ENCODE measurements around the gene KLHDC7B.
"Not testable (repeated sequence)": the region's sequence is repeated elsewhere in the genome, so short reads cannot be mapped to it uniquely, and the experiment has no call there.

The KLHDC7B gene

DNA sequence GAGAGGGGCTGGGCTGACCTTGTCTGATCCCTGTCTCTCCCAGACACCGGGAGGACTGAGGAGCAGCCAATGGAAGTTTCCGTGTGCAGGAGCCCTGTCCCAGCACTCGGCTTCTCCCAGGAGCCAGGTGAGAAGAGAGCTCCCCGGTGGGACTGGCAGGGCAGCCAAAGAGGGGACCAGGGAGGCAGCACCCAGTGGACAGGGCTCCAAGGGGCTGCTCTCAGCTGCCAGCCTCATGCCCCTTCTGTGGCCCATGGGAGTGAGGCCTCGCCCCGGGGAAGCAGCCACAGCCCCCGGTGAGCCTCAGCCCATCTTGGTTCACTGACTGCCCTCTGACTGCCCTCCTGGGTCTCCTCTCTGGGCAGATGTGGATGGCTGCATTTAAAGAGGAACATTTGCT lies 27.1 kb upstream of the KLHDC7B start:
- DNase-seq = no peak

DNA sequence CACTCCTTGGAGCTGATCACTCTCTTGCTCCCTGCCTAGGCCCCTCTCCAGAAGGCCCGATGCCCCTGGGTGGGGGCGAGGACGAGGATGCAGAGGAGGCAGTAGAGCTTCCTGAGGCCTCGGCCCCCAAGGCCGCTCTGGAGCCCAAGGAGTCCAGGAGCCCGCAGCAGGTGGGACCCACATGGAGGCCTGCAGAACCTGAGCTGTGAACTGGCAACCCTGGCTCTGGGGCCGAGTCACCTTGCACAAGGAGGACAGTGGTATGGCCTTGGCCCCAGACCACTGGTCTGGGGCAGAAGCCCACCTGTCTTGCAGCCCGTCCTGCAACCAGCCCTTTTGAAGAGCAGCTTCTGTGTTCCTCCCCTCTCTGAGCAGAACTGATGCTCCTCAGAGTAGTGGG lies 26.5 kb upstream of the KLHDC7B start:
- DNase-seq = no peak

- not testable (repeated sequence) for DNase-seq
These were observed 25.5 kb upstream of the KLHDC7B start for GRCh38 chr22:50520184-50520583.

GRCh38 chr22:50520826-50521453 lies 24.8 kb upstream of the KLHDC7B start:
- DNase-seq = no peak

DNA sequence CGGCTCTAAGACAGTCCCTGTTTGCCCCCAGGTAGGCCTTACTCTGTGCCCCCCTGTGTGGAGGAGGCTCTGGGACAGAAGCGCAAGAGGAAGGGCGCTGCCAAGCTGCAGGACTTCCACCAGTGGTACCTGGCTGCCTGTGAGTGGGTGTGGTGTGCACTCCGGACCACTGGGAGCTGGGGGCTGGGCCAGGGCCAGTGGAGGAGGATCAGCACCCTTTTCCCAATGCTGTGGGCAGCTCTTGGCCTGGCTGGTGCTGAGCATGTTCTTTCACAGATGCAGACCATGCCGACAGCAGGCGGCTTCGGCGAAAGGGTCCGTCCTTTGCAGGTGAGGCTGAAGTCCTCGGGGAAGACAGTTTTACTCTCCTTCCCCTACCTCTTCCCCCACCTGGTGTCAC lies 24.0 kb upstream of the KLHDC7B start:
- no peak for DNase-seq

DNA sequence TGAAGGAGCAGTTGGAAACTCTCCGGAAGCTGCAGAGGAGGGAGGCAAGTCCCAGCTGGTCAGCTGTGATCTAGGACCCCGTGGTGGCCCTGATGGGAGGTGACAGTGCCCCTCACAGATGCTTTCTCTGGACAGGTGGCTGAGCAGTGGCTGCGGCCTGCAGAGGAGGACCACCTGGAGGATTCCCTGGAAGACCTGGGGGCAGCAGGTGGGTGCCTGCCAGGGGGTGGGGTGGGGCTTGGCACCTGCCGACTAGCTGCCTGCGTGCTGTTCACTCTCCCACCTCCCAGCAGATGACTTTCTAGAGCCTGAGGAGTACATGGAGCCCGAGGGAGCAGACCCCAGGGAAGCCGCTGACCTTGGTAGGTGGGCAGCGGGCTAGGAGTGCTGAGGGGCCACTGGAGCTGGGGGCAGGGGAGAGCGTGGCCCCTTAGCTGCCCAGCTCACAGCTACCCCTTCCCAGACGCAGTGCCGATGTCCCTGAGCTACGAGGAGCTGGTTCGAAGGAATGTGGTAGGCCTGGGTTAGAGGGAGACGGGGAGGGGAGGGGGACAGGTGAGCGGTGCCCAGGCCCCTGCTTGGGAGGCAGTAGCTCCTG lies 23.4 kb upstream of the KLHDC7B start:
- no peak for DNase-seq

DNA sequence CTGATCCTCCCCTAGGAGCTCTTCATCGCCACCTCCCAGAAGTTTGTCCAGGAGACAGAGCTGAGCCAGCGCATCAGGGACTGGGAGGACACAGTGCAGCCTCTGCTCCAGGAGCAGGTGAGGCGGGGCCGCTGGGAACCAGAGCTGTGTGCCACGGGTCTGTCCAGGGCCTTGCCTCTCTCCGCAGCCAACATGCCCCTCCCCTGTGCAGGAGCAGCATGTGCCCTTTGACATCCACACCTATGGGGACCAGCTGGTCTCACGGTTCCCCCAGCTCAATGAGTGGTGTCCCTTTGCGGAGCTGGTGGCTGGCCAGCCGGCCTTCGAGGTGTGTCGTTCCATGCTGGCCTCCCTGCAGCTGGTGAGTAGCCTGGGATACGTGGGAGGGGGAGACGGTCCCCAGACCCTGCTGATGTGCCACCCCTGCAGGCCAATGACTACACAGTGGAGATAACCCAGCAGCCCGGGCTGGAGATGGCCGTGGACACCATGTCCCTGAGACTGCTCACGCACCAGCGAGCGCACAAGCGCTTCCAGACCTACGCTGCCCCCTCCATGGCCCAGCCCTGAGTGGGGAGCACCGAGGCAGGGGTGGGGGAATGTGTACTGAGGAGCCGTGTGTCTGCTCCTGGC lies 22.8 kb upstream of the KLHDC7B start:
- no peak for DNase-seq

DNA sequence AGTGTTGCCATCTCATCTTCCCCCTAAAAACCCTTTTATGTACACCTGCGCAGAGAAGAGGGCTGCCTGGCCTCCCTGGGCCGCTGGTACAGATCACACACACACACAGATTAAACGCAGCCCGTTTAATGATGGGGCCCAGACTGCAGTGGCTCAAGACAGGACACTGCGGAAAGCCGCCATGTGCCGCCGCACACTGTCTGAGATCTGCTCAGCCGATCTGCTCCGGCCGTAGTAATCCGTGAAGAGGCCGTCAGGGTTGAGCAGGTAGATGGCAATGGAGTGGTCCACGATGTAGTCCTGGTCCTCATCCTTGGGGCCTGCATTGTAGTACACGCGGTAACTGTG lies 22.3 kb upstream of the KLHDC7B start:
- DNase-seq = no peak

GRCh38 chr22:50523806-50524675 lies 21.7 kb upstream of the KLHDC7B start:
- no peak for DNase-seq

DNA sequence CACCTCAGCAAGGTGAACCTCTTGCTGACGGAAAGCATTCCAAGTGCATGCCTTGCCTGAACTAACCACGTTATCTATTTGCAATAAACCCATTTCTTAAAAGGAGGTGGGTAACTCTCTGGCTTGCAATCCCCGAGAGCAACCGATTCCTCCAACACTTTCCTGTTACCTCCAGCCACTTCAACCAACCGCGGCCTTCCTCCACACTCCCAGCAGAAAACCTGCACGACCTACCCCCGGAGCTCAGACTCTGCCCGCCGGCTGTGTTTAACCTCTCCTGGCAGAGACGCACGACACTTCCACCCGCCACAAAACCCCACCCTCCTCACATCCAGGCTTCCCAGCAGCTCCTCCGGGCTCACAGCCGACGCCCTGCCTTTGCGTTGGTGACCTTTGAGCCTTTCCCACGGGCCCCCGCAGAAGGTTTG lies 21.0 kb upstream of the KLHDC7B start:
- no peak for DNase-seq

- peak; percentile 97 for DNase-seq
These were observed 20.4 kb upstream of the KLHDC7B start, which contains the start of gene SCO2 for GRCh38 chr22:50525104-50525857. Gene SCO2, minus strand, starts transcription at chr22:50525598. Its CDS starts 1,187 bp downstream, at chr22:50524411.

- DNase-seq = no peak
These were observed 19.9 kb upstream of the KLHDC7B start for GRCh38 chr22:50525858-50526107.

DNA sequence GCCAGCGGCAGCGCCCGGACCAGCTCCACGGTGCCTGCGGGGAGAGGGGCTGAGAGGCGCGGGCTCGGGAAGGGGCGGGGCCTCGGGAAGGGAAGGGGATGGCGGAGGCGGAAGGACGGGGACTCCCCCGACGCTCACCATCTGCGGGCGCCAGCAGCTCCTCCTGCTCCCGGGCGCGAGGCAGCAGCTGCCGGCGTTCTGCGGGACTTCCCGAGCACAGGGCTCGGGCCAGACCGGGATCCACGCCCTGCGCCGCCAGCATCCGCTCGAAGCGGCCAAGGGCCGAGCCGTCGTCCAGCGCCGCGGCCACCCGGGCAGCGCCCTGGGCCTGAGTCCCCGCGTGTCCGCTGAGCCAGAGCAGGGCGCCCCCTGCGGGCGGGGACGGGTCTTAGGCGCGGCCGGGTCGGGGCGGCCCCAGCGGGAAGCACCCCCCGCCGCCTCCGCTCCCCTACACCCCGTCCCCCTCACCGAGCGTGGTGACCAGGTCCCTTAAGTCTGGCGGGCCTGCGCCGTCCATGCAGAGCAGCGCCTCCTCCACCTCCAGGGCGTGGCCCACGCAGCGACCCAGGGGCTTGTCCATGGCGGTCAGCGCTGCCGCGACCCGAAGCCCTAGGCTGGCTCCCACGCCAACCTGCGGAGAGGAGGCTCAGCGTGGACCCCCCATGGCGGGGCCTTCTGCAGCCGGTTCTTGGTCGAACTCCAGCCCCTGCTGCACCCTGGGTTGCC lies 19.4 kb upstream of the KLHDC7B start:
- DNase-seq = peak; percentile 71

- no peak for DNase-seq
These were observed 18.6 kb upstream of the KLHDC7B start for GRCh38 chr22:50526834-50527801.

DNA sequence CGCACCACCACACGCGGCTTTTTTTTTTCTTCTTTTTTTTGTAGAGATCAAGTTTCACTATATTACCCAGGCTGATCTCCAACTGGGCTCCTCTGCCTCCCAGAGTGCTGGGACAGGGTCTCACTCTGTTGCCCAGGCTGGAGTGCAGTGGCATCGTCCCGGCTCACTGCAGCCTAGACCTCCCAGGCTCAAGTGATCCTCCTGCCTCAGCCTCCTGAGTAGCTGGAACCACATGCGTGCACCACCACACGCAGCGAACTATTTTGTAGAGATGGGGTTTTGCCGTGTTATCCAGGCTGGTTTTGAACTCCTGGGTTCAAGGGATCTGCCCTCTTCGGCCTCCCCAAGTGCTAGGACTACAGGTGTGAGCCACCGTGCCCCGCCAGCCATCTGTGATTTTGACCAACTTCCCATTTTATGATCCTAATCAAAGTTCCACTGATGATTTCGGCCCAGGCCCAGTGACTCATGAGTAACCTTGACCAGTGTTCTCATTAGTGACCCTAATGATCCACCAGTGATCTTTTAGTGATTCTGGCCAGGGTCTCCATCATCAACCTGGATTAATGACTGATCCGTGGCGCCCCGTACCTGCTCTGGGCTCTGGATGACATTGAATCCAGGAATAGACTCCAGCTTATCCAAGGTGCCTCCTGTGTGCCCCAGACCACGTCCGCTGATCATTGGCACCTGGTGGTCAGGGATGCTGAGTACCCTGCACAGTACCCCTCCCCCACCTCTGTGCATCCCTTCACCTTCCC lies 17.6 kb upstream of the KLHDC7B start:
- no peak for DNase-seq

DNA sequence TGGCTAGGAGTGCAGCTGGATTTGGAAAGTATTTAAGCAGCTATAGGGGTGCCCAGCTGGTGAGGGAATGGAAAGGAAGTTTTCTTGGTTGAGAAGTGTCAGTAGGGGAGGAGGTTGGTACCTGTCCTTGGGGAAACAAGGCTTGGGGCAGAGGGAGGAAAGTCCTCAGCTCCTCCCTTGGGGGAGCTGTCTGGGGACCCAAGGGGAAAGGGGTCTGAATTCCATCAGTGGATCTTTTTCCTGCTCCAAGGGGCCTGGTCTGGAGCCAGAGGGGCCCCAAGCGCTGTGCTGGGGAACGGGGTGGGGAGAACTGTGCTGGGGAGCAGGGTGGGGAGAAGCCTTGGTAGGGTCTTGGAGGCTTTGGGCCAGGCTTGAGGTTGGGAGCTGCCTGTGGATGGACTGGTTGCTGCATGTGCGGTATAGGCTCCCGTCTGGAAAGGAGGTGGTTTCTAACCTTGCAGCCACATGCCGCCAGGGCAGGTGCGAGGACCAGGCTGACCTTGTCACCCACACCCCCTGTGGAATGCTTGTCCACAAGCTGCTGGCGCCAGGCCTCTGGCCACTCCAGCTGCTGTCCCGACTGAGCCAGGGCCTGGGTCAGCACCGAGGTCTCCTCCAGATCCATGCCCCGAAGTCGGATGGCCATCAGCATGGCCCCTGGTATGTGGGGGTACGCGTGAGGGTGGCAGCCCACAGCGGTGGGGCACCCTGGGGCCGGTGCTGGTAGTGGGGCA lies 16.9 kb upstream of the KLHDC7B start:
- no peak for DNase-seq

- no peak for DNase-seq
These were observed 16.2 kb upstream of the KLHDC7B start for GRCh38 chr22:50529416-50529896.

- no peak for DNase-seq
These were observed 15.7 kb upstream of the KLHDC7B start, which contains the start of gene TYMP for GRCh38 chr22:50529897-50530579. Gene TYMP, minus strand, starts transcription at chr22:50530012. Its CDS starts 303 bp downstream, at chr22:50529709.

DNA sequence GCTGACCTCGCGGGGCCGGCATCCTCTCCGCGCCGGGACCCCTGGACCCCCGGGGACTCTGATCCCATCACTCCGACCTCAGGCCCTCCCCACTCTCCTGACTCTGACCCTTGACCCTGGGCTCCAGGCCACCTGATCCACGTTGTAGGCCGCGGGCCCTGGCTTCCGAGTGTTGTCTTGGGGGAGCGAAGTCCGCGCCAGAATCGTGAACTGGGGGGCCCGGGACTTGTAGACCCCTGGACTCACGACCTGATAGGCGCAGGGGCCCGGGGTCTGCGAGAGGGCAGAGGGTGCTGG lies 15.2 kb upstream of the KLHDC7B start:
- no peak for DNase-seq

All from COR-L47 (cell line).